GM12865 (cell line): ENCODE data around the gene PKD1L1.
"Not testable (repeated sequence)": the region's sequence is repeated elsewhere in the genome, so short reads cannot be mapped to it uniquely, and the experiment has no call there.

Experiments used
- DNase-seq: peaks from one replicate; pipeline ENCODE4 v3.0.0; 2010; ENCODE audit warnings: low read depth
- H3K4me3 ChIP-seq: 2 replicates; pipeline ENCODE4 v1.5.1; 2011; ENCODE audit warnings: mild to moderate bottlenecking, low read depth, low read length, control low read depth
- TF ChIP-seq, protein P1 (sequence below): IDR thresholded peaks from 2 replicates; pipeline ENCODE4 v1.5.1; 2011; ENCODE audit warnings: low read length, control low read depth, low read depth, inconsistent platforms; ENCODE audit not compliant: insufficient read depth; ENCODE audit errors: missing control alignments

Gene PKD1L1

DNA sequence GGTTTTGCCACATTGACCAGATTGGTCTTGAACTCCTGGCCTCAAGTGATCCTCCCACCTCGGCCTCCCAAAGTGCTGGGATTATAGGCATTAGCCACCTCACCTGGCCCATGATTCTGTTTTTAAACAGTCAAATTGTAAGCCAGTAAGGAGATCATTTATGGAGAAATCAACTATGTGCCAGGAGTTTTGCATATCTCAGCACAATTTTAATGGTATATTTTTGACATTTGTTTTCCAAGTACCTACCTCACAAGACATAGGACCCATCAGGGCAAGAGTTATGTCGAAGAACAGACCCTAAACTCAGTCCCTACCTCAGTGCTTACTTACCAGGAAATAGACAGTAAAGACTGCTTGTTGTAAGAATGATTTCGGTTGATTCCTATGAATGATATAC is 193.0 kb downstream of the PKD1L1 start:
- H3K4me3 ChIP-seq = no peak overlapping the region
- TF ChIP-seq, protein P1, sequence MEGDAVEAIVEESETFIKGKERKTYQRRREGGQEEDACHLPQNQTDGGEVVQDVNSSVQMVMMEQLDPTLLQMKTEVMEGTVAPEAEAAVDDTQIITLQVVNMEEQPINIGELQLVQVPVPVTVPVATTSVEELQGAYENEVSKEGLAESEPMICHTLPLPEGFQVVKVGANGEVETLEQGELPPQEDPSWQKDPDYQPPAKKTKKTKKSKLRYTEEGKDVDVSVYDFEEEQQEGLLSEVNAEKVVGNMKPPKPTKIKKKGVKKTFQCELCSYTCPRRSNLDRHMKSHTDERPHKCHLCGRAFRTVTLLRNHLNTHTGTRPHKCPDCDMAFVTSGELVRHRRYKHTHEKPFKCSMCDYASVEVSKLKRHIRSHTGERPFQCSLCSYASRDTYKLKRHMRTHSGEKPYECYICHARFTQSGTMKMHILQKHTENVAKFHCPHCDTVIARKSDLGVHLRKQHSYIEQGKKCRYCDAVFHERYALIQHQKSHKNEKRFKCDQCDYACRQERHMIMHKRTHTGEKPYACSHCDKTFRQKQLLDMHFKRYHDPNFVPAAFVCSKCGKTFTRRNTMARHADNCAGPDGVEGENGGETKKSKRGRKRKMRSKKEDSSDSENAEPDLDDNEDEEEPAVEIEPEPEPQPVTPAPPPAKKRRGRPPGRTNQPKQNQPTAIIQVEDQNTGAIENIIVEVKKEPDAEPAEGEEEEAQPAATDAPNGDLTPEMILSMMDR = no peak
- no peak for DNase-seq

DNA sequence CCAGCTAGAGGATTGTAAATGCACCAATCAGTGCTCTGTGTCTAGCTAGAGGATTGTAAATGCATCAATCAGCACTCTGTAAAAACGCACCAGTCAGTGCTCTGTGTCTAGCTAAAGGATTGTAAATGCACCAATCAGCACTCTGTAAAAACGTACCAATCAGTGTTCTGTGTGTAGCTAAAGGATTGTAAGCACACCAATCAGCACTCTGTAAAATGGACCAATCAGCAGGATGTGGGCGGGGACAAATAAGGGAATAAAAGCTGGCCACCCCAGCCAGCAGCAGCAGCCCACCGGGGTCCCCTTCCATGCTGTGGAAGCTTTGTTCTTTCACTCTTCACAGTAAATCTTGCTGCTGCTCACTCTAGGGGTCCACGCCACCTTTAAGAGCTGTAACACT is 196.5 kb downstream of the PKD1L1 start:
- H3K4me3 ChIP-seq, DNase-seq: not testable (repeated sequence)

DNA sequence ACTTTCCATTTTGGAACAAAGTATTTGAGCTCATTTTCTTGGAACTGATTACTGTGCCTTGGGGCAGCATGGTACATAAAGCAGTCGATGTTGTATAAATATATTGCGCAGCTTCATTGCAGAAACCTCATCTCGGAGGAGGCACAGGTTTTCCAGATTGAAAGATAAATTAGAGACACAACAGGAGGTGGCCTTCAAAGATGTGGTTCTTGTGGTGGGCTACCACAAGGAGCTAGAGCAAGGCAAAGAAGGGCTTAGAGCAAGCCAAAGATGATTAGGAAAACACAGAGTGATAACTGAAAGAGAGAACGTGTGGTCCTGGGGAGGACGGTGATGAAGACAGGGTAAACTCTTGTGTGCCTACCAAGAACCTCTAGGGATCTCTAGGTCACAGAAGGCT is 197.2 kb downstream of the PKD1L1 start:
- TF ChIP-seq, protein P1 = no peak
- no peak overlapping the region for H3K4me3 ChIP-seq
- no peak for DNase-seq

DNA sequence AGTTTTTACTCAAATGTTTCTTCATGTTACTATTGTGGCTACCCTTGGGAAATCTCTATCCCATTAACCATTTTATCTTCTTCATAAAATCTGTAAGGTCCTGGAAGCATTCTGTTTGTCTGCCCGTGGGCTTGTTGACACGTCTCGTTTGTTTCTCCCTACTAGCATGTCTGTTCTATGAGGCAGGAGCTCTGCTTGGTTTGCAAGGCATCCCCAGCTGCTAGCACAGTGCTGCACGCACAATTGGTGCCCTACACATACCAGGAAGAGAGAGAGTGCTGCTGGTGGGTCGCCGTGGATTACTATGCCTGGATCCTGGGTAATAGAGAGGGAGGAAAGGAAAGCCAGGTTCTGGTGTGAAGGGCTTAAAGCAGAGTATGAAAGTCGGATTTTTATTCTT is 200.2 kb downstream of the PKD1L1 start:
- TF ChIP-seq, protein P1 = no peak
- no peak overlapping the region for H3K4me3 ChIP-seq
- no peak for DNase-seq

DNA sequence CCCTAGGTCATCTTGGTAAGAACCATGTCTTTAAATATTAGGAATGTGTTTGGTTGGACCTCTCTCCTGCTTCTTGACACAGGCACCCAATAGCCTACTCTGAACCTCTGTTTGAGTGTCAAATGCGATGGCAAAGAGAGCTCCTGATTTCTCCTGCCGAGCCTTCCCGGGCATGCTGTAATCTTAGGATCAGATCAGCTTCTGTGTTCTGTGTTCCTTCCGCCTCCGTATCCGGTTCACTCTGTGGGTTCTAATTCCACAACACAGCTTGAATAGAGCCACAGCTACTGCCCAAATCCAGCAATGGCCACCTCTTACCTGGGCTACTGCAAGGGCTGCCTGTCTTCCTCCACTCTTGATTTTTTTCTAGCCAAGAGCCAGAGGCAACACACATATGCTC is 201.1 kb downstream of the PKD1L1 start:
- TF ChIP-seq, protein P1 = no peak
- no peak overlapping the region for H3K4me3 ChIP-seq
- no peak for DNase-seq

DNA sequence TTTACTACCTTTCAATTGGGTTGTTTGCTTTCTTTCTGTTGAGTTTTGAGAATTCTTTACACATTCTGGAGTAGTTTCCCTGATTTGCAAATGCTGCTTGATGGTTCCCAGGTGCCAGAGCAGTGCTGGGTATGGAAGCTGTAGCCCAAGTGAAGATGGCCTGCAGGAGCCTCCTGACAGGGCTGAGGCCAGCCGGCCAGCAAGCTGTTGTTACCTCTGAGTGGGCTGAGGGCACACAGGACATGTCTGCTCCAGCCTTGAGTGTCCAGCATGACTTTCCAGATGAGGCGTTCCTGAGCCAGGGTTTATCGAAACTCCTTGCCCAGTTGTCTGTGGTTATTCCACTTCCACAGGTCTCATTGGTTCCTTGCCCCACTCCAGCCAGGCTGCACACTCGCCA is 201.8 kb downstream of the PKD1L1 start:
- TF ChIP-seq, protein P1 = no peak
- DNase-seq = no peak
- no peak overlapping the region for H3K4me3 ChIP-seq

DNA sequence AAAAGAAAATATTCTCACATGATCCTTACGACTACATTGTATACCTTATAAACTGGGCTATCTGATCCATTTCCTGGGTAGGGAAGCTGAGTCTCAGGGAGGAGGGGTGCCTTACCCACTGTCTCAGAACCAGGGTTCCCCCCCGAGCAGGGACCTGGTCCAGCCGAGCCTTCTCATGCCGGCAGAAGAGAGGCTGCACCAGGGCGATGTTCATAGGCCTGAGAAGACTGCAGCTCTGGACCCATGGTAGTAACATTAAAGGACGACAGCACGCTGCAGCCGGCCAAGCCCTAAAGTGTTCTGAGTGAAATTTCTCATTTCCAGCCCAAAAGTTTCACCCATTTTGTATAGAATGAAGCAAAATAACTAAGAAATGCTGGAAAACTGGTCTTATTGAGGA is 203.4 kb downstream of the PKD1L1 start:
- H3K4me3 ChIP-seq = no peak overlapping the region
- TF ChIP-seq, protein P1 = no peak
- DNase-seq = no peak
